Measurements from ENCODE around the gene KRT36.

KRT36 gene

DNA sequence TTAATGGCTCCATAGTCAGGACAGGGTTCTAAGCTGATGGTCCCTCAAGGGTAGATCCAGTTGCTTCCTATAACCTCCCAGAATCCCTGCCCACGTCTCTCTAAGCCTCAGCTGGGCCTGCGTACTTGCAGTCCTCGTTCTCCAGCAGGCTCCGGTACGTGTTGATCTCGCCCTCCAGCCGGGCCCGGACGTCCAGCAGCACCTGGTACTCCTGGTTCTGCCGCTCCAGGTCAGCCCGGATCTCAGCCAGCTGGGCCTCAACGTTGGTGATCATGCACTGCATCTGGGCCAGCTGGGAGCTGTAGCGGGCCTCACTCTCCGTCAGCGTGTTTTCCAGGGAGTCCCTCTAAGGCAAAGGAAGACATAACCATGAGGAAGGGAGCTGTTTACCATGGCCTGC lies 27.0 kb downstream of the KRT36 start:
- Histone ChIP-seq H4K8ac (ENCODE audit: low read depth, low read length) (no peak overlapping the region), H3K23ac (ENCODE audit: low read depth, low read length, poor library complexity) (no peak overlapping the region), H3K4me1 (ENCODE audit: control insufficient read depth in 2 of 2, insufficient read depth in 1 of 2, low read depth in 1 of 2, low read length in 2 of 2) (no peaks in the 10 kb centered on the region), H3K27ac (replicated peaks; ENCODE audit: low read length) (no peak overlapping the region), H2BK5ac (ENCODE audit: low read length) (no peak overlapping the region), H2BK15ac (ENCODE audit: low read length) (no peak overlapping the region), H3K14ac (ENCODE audit: low read length) (no peak overlapping the region), H3K4me2 (ENCODE audit: insufficient read depth, low read length, poor library complexity, severe bottlenecking) (no peak overlapping the region), H4K91ac (ENCODE audit: low read depth, low read length, poor library complexity) (no peak overlapping the region), H3K9me3 (replicated peaks in 1 of 2; ENCODE audit: control insufficient read depth in 2 of 2, insufficient read depth in 1 of 2, low read depth in 1 of 2, low read length in 2 of 2) (no peaks in the 10 kb centered on the region), H3K18ac (ENCODE audit: low read length) (no peak overlapping the region), H3K4me3 (ENCODE audit: low read length in 2 of 2) (no peak overlapping the region), H3K9ac (ENCODE audit: low read depth, low read length, poor library complexity) (no peak overlapping the region), H2BK120ac (ENCODE audit: low read depth, low read length) (no peak overlapping the region), H3K36me3 (replicated peaks in 1 of 2; ENCODE audit: control insufficient read depth in 2 of 2, insufficient read depth in 2 of 2, low read length in 2 of 2) (no peaks in the 10 kb centered on the region), H2AFZ (ENCODE audit: low read length) (no peak overlapping the region), H3K79me1 (ENCODE audit: low read depth, low read length) (no peaks in the 10 kb centered on the region), H3K4ac (ENCODE audit: low read length) (no peak overlapping the region), H2BK12ac (ENCODE audit: low read length) (no peak overlapping the region), H3K27me3 (ENCODE audit: control insufficient read depth in 3 of 3, insufficient read depth in 3 of 3, low read depth in 1 of 3, low read length in 3 of 3) (no peaks in the 10 kb centered on the region), H2AK5ac (ENCODE audit: low read depth, low read length) (no peak overlapping the region)
- no CpG with 5 or more reads among the region's 15 CpGs for WGBS, 2 donors (ENCODE audit: extremely low coverage in 2 of 2, insufficient read length in 2 of 2, insufficient replicate concordance in 1 of 2)
- DNase-seq (ENCODE audit: low spot score): no peak

DNA sequence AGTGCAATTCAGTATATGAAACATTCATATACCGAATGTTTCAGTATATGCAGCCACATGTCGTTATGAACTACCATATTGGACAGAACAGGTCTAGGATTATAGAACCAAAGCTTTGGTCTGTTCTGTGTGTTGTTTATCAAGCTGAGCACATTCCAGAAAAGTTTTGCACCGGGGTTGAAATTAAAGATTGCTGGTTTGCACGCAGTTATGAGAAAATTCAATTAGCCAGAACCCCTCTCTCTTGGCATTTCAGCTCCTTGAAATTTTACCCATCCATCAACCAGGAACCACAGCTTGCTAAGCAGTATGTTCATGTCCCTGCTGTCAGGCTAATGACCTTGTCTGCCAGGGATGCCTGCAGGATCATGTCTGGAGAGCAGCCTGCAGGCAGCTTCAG lies 32.0 kb downstream of the KRT36 start:
- Histone ChIP-seq H4K91ac (ENCODE audit: low read depth, low read length, poor library complexity) (no peak overlapping the region), H3K36me3 (replicated peaks in 1 of 2; ENCODE audit: control insufficient read depth in 2 of 2, insufficient read depth in 2 of 2, low read length in 2 of 2) (no peaks in the 10 kb centered on the region), H3K79me1 (ENCODE audit: low read depth, low read length) (no peaks in the 10 kb centered on the region), H3K9me3 (replicated peaks in 1 of 2; ENCODE audit: control insufficient read depth in 2 of 2, insufficient read depth in 1 of 2, low read depth in 1 of 2, low read length in 2 of 2) (no peaks in the 10 kb centered on the region), H2BK120ac (ENCODE audit: low read depth, low read length) (no peak overlapping the region), H3K4me3 (ENCODE audit: low read length in 2 of 2) (no peak overlapping the region), H3K27me3 (ENCODE audit: control insufficient read depth in 3 of 3, insufficient read depth in 3 of 3, low read depth in 1 of 3, low read length in 3 of 3) (no peaks in the 10 kb centered on the region), H2BK15ac (ENCODE audit: low read length) (no peak overlapping the region), H4K8ac (ENCODE audit: low read depth, low read length) (no peak overlapping the region), H2BK5ac (ENCODE audit: low read length) (no peak overlapping the region), H3K18ac (ENCODE audit: low read length) (no peak overlapping the region), H3K4me2 (ENCODE audit: insufficient read depth, low read length, poor library complexity, severe bottlenecking) (no peak overlapping the region), H3K4me1 (ENCODE audit: control insufficient read depth in 2 of 2, insufficient read depth in 1 of 2, low read depth in 1 of 2, low read length in 2 of 2) (no peaks in the 10 kb centered on the region), H2BK12ac (ENCODE audit: low read length) (no peak overlapping the region), H3K4ac (ENCODE audit: low read length) (no peak overlapping the region), H3K9ac (ENCODE audit: low read depth, low read length, poor library complexity) (no peak overlapping the region), H3K23ac (ENCODE audit: low read depth, low read length, poor library complexity) (no peak overlapping the region), H3K14ac (ENCODE audit: low read length) (no peak overlapping the region), H2AK5ac (ENCODE audit: low read depth, low read length) (no peak overlapping the region), H2AFZ (ENCODE audit: low read length) (no peak overlapping the region), H3K27ac (replicated peaks; ENCODE audit: low read length) (no peak overlapping the region)
- DNase-seq (ENCODE audit: low spot score): no peak
- no CpG with 5 or more reads among the region's 4 CpGs for WGBS, 2 donors (ENCODE audit: extremely low coverage in 2 of 2, insufficient read length in 2 of 2, insufficient replicate concordance in 1 of 2)

- Histone ChIP-seq H2AK5ac (ENCODE audit: low read depth, low read length) (no peak overlapping the region), H3K36me3 (replicated peaks in 1 of 2; ENCODE audit: control insufficient read depth in 2 of 2, insufficient read depth in 2 of 2, low read length in 2 of 2) (no peaks in the 10 kb centered on the region), H3K79me1 (ENCODE audit: low read depth, low read length) (no peaks in the 10 kb centered on the region), H3K4me3 (ENCODE audit: low read length in 2 of 2) (no peak overlapping the region), H3K4me2 (ENCODE audit: insufficient read depth, low read length, poor library complexity, severe bottlenecking) (no peak overlapping the region), H3K18ac (ENCODE audit: low read length) (no peak overlapping the region), H3K27ac (replicated peaks; ENCODE audit: low read length) (no peak overlapping the region), H3K4me1 (ENCODE audit: control insufficient read depth in 2 of 2, insufficient read depth in 1 of 2, low read depth in 1 of 2, low read length in 2 of 2) (no peaks in the 10 kb centered on the region), H2BK12ac (ENCODE audit: low read length) (no peak overlapping the region), H3K9me3 (replicated peaks in 1 of 2; ENCODE audit: control insufficient read depth in 2 of 2, insufficient read depth in 1 of 2, low read depth in 1 of 2, low read length in 2 of 2) (peaks cover 0 to 5% of the 10 kb centered on the region in 2 donors), H3K14ac (ENCODE audit: low read length) (no peak overlapping the region), H3K4ac (ENCODE audit: low read length) (no peak overlapping the region), H4K91ac (ENCODE audit: low read depth, low read length, poor library complexity) (no peak overlapping the region), H2BK120ac (ENCODE audit: low read depth, low read length) (no peak overlapping the region), H4K8ac (ENCODE audit: low read depth, low read length) (no peak overlapping the region), H3K9ac (ENCODE audit: low read depth, low read length, poor library complexity) (no peak overlapping the region), H2AFZ (ENCODE audit: low read length) (no peak overlapping the region), H2BK5ac (ENCODE audit: low read length) (no peak overlapping the region), H3K27me3 (ENCODE audit: control insufficient read depth in 3 of 3, insufficient read depth in 3 of 3, low read depth in 1 of 3, low read length in 3 of 3) (no peaks in the 10 kb centered on the region), H2BK15ac (ENCODE audit: low read length) (no peak overlapping the region), H3K23ac (ENCODE audit: low read depth, low read length, poor library complexity) (no peak overlapping the region)
- no peak for DNase-seq (ENCODE audit: low spot score)
- WGBS, 2 donors (ENCODE audit: extremely low coverage in 2 of 2, insufficient read length in 2 of 2, insufficient replicate concordance in 1 of 2): no CpG with 5 or more reads among the region's 3 CpGs
These were observed 33.5 kb downstream of the KRT36 start for GRCh38 chr17:41456204-41456603.

DNA sequence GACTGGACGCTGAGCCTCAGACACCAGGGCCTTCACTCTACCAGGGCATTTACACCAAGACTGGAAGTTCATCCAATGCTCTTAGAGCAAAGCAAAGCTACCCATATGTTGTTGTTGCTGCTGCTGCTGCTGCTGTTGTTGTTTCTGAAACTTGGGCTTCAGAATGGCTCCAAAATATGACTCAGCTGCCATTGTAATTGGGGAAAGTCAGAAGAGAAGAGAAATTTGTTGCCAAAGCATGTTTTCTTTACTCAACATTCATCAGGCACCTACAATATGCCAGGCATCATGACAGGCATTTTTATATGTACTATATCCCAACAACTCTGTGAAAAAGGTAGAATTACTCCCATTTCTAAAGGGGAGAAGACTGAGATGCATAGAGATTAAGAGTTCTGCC lies 34.5 kb downstream of the KRT36 start:
- peaks cover 0 to 7% of the 10 kb centered on the region in 2 donors for H3K9me3 ChIP-seq (replicated peaks in 1 of 2; ENCODE audit: control insufficient read depth in 2 of 2, insufficient read depth in 1 of 2, low read depth in 1 of 2, low read length in 2 of 2)
- no peak overlapping the region for H3K14ac ChIP-seq (ENCODE audit: low read length)
- H2BK120ac ChIP-seq (ENCODE audit: low read depth, low read length): no peak overlapping the region
- no peak overlapping the region for H2AFZ ChIP-seq (ENCODE audit: low read length)
- no peaks in the 10 kb centered on the region for H3K4me1 ChIP-seq (ENCODE audit: control insufficient read depth in 2 of 2, insufficient read depth in 1 of 2, low read depth in 1 of 2, low read length in 2 of 2)
- no peak overlapping the region for H4K91ac ChIP-seq (ENCODE audit: low read depth, low read length, poor library complexity)
- H3K23ac ChIP-seq (ENCODE audit: low read depth, low read length, poor library complexity): no peak overlapping the region
- no peak overlapping the region for H2BK12ac ChIP-seq (ENCODE audit: low read length)
- no peaks in the 10 kb centered on the region for H3K27me3 ChIP-seq (ENCODE audit: control insufficient read depth in 3 of 3, insufficient read depth in 3 of 3, low read depth in 1 of 3, low read length in 3 of 3)
- WGBS, 2 donors (ENCODE audit: extremely low coverage in 2 of 2, insufficient read length in 2 of 2, insufficient replicate concordance in 1 of 2): no CpG with 5 or more reads among the region's 1 CpG
- no peak overlapping the region for H3K27ac ChIP-seq (replicated peaks; ENCODE audit: low read length)
- H3K4me2 ChIP-seq (ENCODE audit: insufficient read depth, low read length, poor library complexity, severe bottlenecking): no peak overlapping the region
- no peak overlapping the region for H3K9ac ChIP-seq (ENCODE audit: low read depth, low read length, poor library complexity)
- no peaks in the 10 kb centered on the region for H3K36me3 ChIP-seq (replicated peaks in 1 of 2; ENCODE audit: control insufficient read depth in 2 of 2, insufficient read depth in 2 of 2, low read length in 2 of 2)
- H2BK5ac ChIP-seq (ENCODE audit: low read length): no peak overlapping the region
- no peak overlapping the region for H4K8ac ChIP-seq (ENCODE audit: low read depth, low read length)
- no peak overlapping the region for H3K18ac ChIP-seq (ENCODE audit: low read length)
- DNase-seq (ENCODE audit: low spot score): no peak
- H3K79me1 ChIP-seq (ENCODE audit: low read depth, low read length): no peaks in the 10 kb centered on the region
- H2BK15ac ChIP-seq (ENCODE audit: low read length): no peak overlapping the region
- no peak overlapping the region for H3K4me3 ChIP-seq (ENCODE audit: low read length in 2 of 2)
- H2AK5ac ChIP-seq (ENCODE audit: low read depth, low read length): no peak overlapping the region
- no peak overlapping the region for H3K4ac ChIP-seq (ENCODE audit: low read length)

Data from neuronal stem cell (in vitro differentiated cells).